CD4-positive, alpha-beta T cell (primary cell): Measurements from ENCODE around the gene GTSF1L. TPM values are rescaled to one million over a fixed set of nuclear protein-coding genes. Genes with fewer than 3 reads are reported as not detected.
A peak's percentile ranks its signal among the peaks of the same experiment; 100 is the strongest.
"Not testable (repeated sequence)": the region's sequence is repeated elsewhere in the genome, so short reads cannot be mapped to it uniquely, and the experiment has no call there.

ENCODE experiments used
- ATAC-seq: fragments of 200-7000 bp; cut with Tn5 transposase; one replicate; pipeline ENCODE4 v1.10.0; 2022; ENCODE audit warnings: mild to moderate bottlenecking; ENCODE audit not compliant: poor library complexity
- CTCF ChIA-PET: fragments of 350-600 bp; sonication (Branson Sonifier 250); formaldehyde crosslinking; loops from one replicate; lab custom pipeline; 2021; ENCODE audit warnings: antibody characterized with exemption, inconsistent platforms; lab: Charles Lee
- POLR2A ChIA-PET: fragments of 350-600 bp; sonication (Branson Sonifier 250); formaldehyde crosslinking; loops from one replicate; lab custom pipeline; 2021; ENCODE audit warnings: antibody characterized with exemption, inconsistent platforms; lab: Charles Lee
- DNase-seq, 14 experiments: peaks; one replicate each; pipeline ENCODE4 v3.0.0-alpha.2; 2013 to 2020; ENCODE audit warnings: mixed read lengths in 2 of 14
- H3K27ac ChIP-seq, 2 donors: one replicate each; pipeline versions ENCODE4 v1.5.1 to v1.7.0; 2013; ENCODE audit warnings: low read length in 2 of 2, low read depth in 1 of 2, mild to moderate bottlenecking in 1 of 2
- H3K27me3 ChIP-seq, 2 experiments: 1 replicate in 1 of 2; 2 replicates in 1 of 2; pipeline versions ENCODE4 v1.6.1 to v1.7.0; 2013; ENCODE audit warnings: low read length in 2 of 2, control low read depth in 1 of 2, mild to moderate bottlenecking in 1 of 2, moderate library complexity in 1 of 2; ENCODE audit not compliant: insufficient read depth in 2 of 2, control insufficient read depth in 1 of 2
- H3K36me3 ChIP-seq: one replicate; pipeline ENCODE4 v1.6.1; 2013; ENCODE audit warnings: low read length, control low read depth; ENCODE audit not compliant: insufficient read depth
- H3K4me1 ChIP-seq: one replicate; pipeline ENCODE4 v1.6.1; 2013; ENCODE audit warnings: low read length, control low read depth; ENCODE audit not compliant: insufficient read depth
- H3K4me3 ChIP-seq: one replicate; pipeline ENCODE4 v1.5.1; 2013; ENCODE audit warnings: mild to moderate bottlenecking, low read length, moderate library complexity
- H3K9me3 ChIP-seq, 2 experiments: 1 replicate in 1 of 2; 2 replicates in 1 of 2; pipeline versions ENCODE4 v1.6.1 to v1.7.0; 2013; ENCODE audit warnings: low read length in 2 of 2, mild to moderate bottlenecking in 2 of 2, control low read depth in 1 of 2, moderate library complexity in 1 of 2; ENCODE audit not compliant: control insufficient read depth in 1 of 2, insufficient read depth in 1 of 2
- H3K27ac Mint-ChIP-seq: one replicate; pipeline ENCODE4 v1.8.0; 2020; ENCODE audit warnings: mixed read lengths
- H3K27me3 Mint-ChIP-seq: one replicate; pipeline ENCODE4 v1.8.0; 2021; ENCODE audit warnings: mixed read lengths
- H3K36me3 Mint-ChIP-seq: one replicate; pipeline ENCODE4 v1.8.0; 2021; ENCODE audit warnings: low read depth, mixed read lengths
- H3K4me1 Mint-ChIP-seq: one replicate; pipeline ENCODE4 v1.8.0; 2021; ENCODE audit warnings: low read depth, mixed read lengths
- H3K4me3 Mint-ChIP-seq: one replicate; pipeline ENCODE4 v1.8.0; 2020; ENCODE audit warnings: mild to moderate bottlenecking, mixed read lengths
- H3K9me3 Mint-ChIP-seq: one replicate; pipeline ENCODE4 v1.8.0; 2020; ENCODE audit warnings: mixed read lengths
- intact Hi-C, 2 experiments: fragments of 100-400 bp; cut with DNase I in 1 of 2; cut with micrococcal nuclease in 1 of 2; formaldehyde crosslinking; loops; one replicate each; pipeline versions ENCODE4 v1.15.1 to v1.9.0; 2023 to 2025; cut with DNase I, micrococcal nuclease
- total RNA-seq, 174 experiments: library from RNA in 2 of 174; stranded (reverse) in 2 of 174; gene quantifications; one replicate each; pipeline ENCODE4 v1.2.3 and lab custom pipeline; 2021 to 2026
- TF ChIP-seq, protein P1 (sequence below): fragments of 200-600 bp; IDR thresholded peaks from one replicate; pipeline ENCODE4 v1.8.0; 2022; ENCODE audit warnings: antibody characterized with exemption, mild to moderate bottlenecking

The GTSF1L gene
- total RNA-seq, 2 experiments from 2014 or later, result not detected

GRCh38 chr20:43761386-43762340, 34.9 kb upstream of the GTSF1L start:
- intact Hi-C loops, result no loop called here
- Histone ChIP-seq H3K4me3 (no peak overlapping the region), H3K27me3 (no peaks in the 10 kb centered on the region), H3K27ac (no peak overlapping the region), H3K9me3 (no peaks in the 10 kb centered on the region), H3K4me1 (no peaks in the 10 kb centered on the region), H3K36me3 (no peaks in the 10 kb centered on the region)
- TF ChIP-seq, protein P1, sequence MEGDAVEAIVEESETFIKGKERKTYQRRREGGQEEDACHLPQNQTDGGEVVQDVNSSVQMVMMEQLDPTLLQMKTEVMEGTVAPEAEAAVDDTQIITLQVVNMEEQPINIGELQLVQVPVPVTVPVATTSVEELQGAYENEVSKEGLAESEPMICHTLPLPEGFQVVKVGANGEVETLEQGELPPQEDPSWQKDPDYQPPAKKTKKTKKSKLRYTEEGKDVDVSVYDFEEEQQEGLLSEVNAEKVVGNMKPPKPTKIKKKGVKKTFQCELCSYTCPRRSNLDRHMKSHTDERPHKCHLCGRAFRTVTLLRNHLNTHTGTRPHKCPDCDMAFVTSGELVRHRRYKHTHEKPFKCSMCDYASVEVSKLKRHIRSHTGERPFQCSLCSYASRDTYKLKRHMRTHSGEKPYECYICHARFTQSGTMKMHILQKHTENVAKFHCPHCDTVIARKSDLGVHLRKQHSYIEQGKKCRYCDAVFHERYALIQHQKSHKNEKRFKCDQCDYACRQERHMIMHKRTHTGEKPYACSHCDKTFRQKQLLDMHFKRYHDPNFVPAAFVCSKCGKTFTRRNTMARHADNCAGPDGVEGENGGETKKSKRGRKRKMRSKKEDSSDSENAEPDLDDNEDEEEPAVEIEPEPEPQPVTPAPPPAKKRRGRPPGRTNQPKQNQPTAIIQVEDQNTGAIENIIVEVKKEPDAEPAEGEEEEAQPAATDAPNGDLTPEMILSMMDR, result no peak
- Mint-ChIP-seq H3K4me3 (no peak overlapping the region), H3K4me1 (no peaks in the 10 kb centered on the region), H3K27ac (no peak overlapping the region), H3K9me3 (no peaks in the 10 kb centered on the region), H3K27me3 (no peaks in the 10 kb centered on the region), H3K36me3 (no peaks in the 10 kb centered on the region)
- ATAC-seq, result peak; percentile 26
- peak in 1 of 14 experiments; percentile 21 for DNase-seq
- ChIA-PET POLR2A (no interaction called here), CTCF (no interaction called here)

DNA sequence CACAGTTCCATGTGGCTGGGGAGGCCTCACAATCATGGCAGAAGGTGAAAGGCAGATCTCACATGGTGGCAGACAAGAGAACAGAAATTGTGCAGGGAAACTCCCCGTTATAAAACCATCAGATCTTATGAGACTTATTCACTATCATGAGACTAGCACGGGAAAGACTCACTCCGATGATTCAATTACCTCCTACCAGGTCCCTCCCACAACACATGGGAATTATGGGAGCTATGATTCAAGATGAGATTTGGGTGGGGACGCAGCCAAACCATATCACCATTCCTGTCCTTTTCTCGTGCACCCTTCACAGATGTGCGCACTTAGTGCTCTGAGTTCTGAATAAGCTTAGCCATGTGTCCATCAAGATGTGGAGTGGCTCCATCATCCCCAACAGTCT, 31.1 kb upstream of the GTSF1L start:
- H3K27ac Mint-ChIP-seq, CTCF ChIA-PET, ATAC-seq: not testable (repeated sequence)

GRCh38 chr20:43755851-43756250, 29.0 kb upstream of the GTSF1L start:
- Mint-ChIP-seq H3K9me3 (no peaks in the 10 kb centered on the region), H3K27ac (no peak overlapping the region), H3K36me3 (no peaks in the 10 kb centered on the region), H3K4me3 (no peak overlapping the region), H3K4me1 (peaks cover 17% of the 10 kb centered on the region), H3K27me3 (no peaks in the 10 kb centered on the region)
- intact Hi-C loops, result no loop called here
- peaks cover 20% of the 10 kb centered on the region for H3K4me1 ChIP-seq
- TF ChIP-seq, protein P1, result no peak
- H3K27me3 ChIP-seq, result no peaks in the 10 kb centered on the region
- ATAC-seq (no peak), DNase-seq (no peak)
- H3K4me3 ChIP-seq, result no peak overlapping the region
- CTCF ChIA-PET, result no interaction called here
- no peaks in the 10 kb centered on the region for H3K9me3 ChIP-seq
- H3K27ac ChIP-seq, result no peak overlapping the region
- no peaks in the 10 kb centered on the region for H3K36me3 ChIP-seq
- POLR2A ChIA-PET, result interaction anchor here (0.6 kb wide), 1 partner anchor 69 kb away, joined by 3 read pairs; no protein-coding TSS in a partner anchor

More for the DNA sequence above, 31.1 kb upstream of the GTSF1L start:
- H3K4me1 ChIP-seq, DNase-seq, H3K4me3 Mint-ChIP-seq, H3K27me3 ChIP-seq, H3K4me3 ChIP-seq, H3K9me3 Mint-ChIP-seq, POLR2A ChIA-PET, H3K36me3 Mint-ChIP-seq, H3K27ac ChIP-seq, H3K9me3 ChIP-seq, H3K27me3 Mint-ChIP-seq, H3K4me1 Mint-ChIP-seq, intact Hi-C loops, H3K36me3 ChIP-seq: not testable (repeated sequence)
